HepG2 (cell line): ENCODE results near the gene GGA1. TPM values are rescaled to one million over a fixed set of nuclear protein-coding genes. Genes with fewer than 3 reads are reported as not detected.

Experiments
- DNMT1 ChIP-seq: sonication (generic); formaldehyde crosslinking; IDR thresholded peaks from 2 replicates; pipeline ENCODE4 v1.5.1; 2020; ENCODE audit warnings: mild to moderate bottlenecking, missing genetic modification reagents
- FOXM1 ChIP-seq: sonication (generic); formaldehyde crosslinking; IDR thresholded peaks from 2 replicates; pipeline ENCODE4 v1.5.0; 2020; ENCODE audit warnings: missing genetic modification reagents
- ISX ChIP-seq: sonication (generic); formaldehyde crosslinking; conservative IDR thresholded peaks from 2 replicates; pipeline ENCODE4 v1.5.0; 2020; ENCODE audit warnings: missing genetic modification reagents
- KDM6A ChIP-seq: IDR thresholded peaks from 2 replicates; pipeline ENCODE4 v1.6.1; 2016; ENCODE audit warnings: low read depth
- KLF15 ChIP-seq: sonication (generic); formaldehyde crosslinking; IDR thresholded peaks from 2 replicates; pipeline ENCODE4 v1.8.1; 2023; ENCODE audit warnings: borderline replicate concordance, mild to moderate bottlenecking, inconsistent platforms, missing genetic modification reagents, mixed read lengths
- MIER3 ChIP-seq: IDR thresholded peaks from 2 replicates; pipeline ENCODE4 v1.6.1; 2016; ENCODE audit warnings: missing compliant biosample characterization, borderline replicate concordance
- MZF1 ChIP-seq: sonication (generic); formaldehyde crosslinking; IDR thresholded peaks from 2 replicates; pipeline ENCODE4 v1.8.1; 2023; ENCODE audit warnings: mild to moderate bottlenecking, missing genetic modification reagents, borderline replicate concordance
- NFYC ChIP-seq: IDR thresholded peaks from 2 replicates; pipeline ENCODE4 v1.6.1; 2016; ENCODE audit warnings: missing genetic modification reagents, missing compliant biosample characterization
- NR2F1 ChIP-seq, 2 experiments: fragments of 450-650 bp in 1 of 2; formaldehyde crosslinking in 1 of 2; IDR thresholded peaks; 2 replicates each; pipeline versions ENCODE4 v1.5.0 to v1.6.1; 2016 to 2020; ENCODE audit warnings: mild to moderate bottlenecking in 1 of 2, missing compliant biosample characterization in 1 of 2, missing genetic modification reagents in 1 of 2, moderate library complexity in 1 of 2
- PCBP2 ChIP-seq: fragments of 200-400 bp; formaldehyde crosslinking; optimal IDR thresholded peaks from 2 replicates; pipeline ENCODE3; 2018; ENCODE audit warnings: low read length, low read depth; ENCODE audit not compliant: poor library complexity, severe bottlenecking
- PLRG1 ChIP-seq: fragments of 450-650 bp; conservative IDR thresholded peaks from 2 replicates; pipeline ENCODE4 v1.6.1; 2016
- PRPF4 ChIP-seq: fragments of 200-400 bp; formaldehyde crosslinking; IDR thresholded peaks from 2 replicates; pipeline ENCODE4 v1.6.1; 2016; ENCODE audit warnings: low read length, low read depth; ENCODE audit not compliant: poor library complexity, severe bottlenecking
- RBM39 ChIP-seq: fragments of 200-400 bp; formaldehyde crosslinking; IDR thresholded peaks from one replicate; pipeline ENCODE4 v1.6.1; 2018; ENCODE audit warnings: antibody characterized with exemption, mild to moderate bottlenecking, low read depth, low read length; ENCODE audit not compliant: poor library complexity, severe bottlenecking
- SP2 ChIP-seq: sonication (generic); formaldehyde crosslinking; IDR thresholded peaks from 2 replicates; pipeline ENCODE4 v1.5.1; 2020; ENCODE audit warnings: mild to moderate bottlenecking, missing genetic modification reagents
- SP4 ChIP-seq: sonication (generic); formaldehyde crosslinking; IDR thresholded peaks from 2 replicates; pipeline ENCODE4 v1.8.1; 2023; ENCODE audit warnings: mild to moderate bottlenecking, missing genetic modification reagents
- TCF7L2 ChIP-seq: IDR thresholded peaks from 2 replicates; pipeline ENCODE4 v1.6.1; 2011; ENCODE audit warnings: mild to moderate bottlenecking, low read depth, low read length, moderate library complexity
- THYN1 ChIP-seq: sonication (generic); formaldehyde crosslinking; IDR thresholded peaks from 2 replicates; pipeline ENCODE4 v1.8.1; 2023; ENCODE audit warnings: low read depth, mild to moderate bottlenecking, moderate library complexity, missing genetic modification reagents, borderline replicate concordance
- ZFP36 ChIP-seq: fragments of 150-350 bp; IDR thresholded peaks from 2 replicates; pipeline ENCODE4 v1.6.1; 2018; ENCODE audit warnings: borderline replicate concordance, low read length, low read depth; ENCODE audit not compliant: partially characterized antibody
- ZFY ChIP-seq: sonication (generic); formaldehyde crosslinking; IDR thresholded peaks from 2 replicates; pipeline ENCODE4 v1.4.0; 2020; ENCODE audit warnings: missing genetic modification reagents
- ZNF282 ChIP-seq: fragments of 450-650 bp; IDR thresholded peaks from 2 replicates; pipeline ENCODE4 v1.6.1; 2018; ENCODE audit not compliant: partially characterized antibody
- ZNF326 ChIP-seq: sonication (generic); formaldehyde crosslinking; IDR thresholded peaks from 2 replicates; pipeline ENCODE4 v1.4.0; 2020; ENCODE audit warnings: missing genetic modification reagents, borderline replicate concordance
- ZNF570 ChIP-seq: sonication (generic); formaldehyde crosslinking; IDR thresholded peaks from 2 replicates; pipeline ENCODE4 v1.4.0; 2020; ENCODE audit warnings: mild to moderate bottlenecking, missing genetic modification reagents, borderline replicate concordance
- ZNF577 ChIP-seq: sonication (generic); formaldehyde crosslinking; IDR thresholded peaks from 2 replicates; pipeline ENCODE4 v1.4.0; 2020; ENCODE audit warnings: mild to moderate bottlenecking, low read depth, missing genetic modification reagents, borderline replicate concordance
- ZNF670 ChIP-seq: sonication (generic); formaldehyde crosslinking; IDR thresholded peaks from 2 replicates; pipeline ENCODE4 v1.8.0; 2022; ENCODE audit warnings: mild to moderate bottlenecking, missing genetic modification reagents, borderline replicate concordance
- ZNF816 ChIP-seq: sonication (generic); formaldehyde crosslinking; IDR thresholded peaks from 2 replicates; pipeline ENCODE4 v1.8.0; 2022; ENCODE audit warnings: missing genetic modification reagents, mild to moderate bottlenecking, borderline replicate concordance
- polyA plus RNA-seq, 8 experiments: library from polyadenylated mRNA; depleted of rRNA in 3 of 8; stranded (reverse) in 7 of 8; unstranded in 1 of 8; fragments of >200 nt; fragmentation: Illumina TruSeq in 4 of 8; extraction: Trizol in 4 of 8; gene quantifications; 2 replicates each; pipeline versions ENCODE4 v1.2.1 to v1.2.3, GENCODE V29; 2011 to 2016; ENCODE audit warnings: low read depth in 4 of 8, missing spikeins in 1 of 8, mixed read lengths in 1 of 8; ENCODE audit not compliant: insufficient read depth in 1 of 8
- total RNA-seq, 5 experiments: library from RNA; depleted of rRNA; stranded (reverse); fragments of >200 nt; fragmentation: Illumina TruSeq; extraction: Trizol; gene quantifications; 2 replicates each; pipeline ENCODE4 v1.2.3, GENCODE V29; 2016; ENCODE audit warnings: low read depth in 1 of 5
- TF ChIP-seq, protein P1 (sequence below): sonication (generic); formaldehyde crosslinking; IDR thresholded peaks from 2 replicates; pipeline ENCODE4 v1.8.0; 2022; ENCODE audit warnings: missing genetic modification reagents, mild to moderate bottlenecking, moderate library complexity, borderline replicate concordance
- TF ChIP-seq, protein P2 (sequence below): sonication (generic); formaldehyde crosslinking; IDR thresholded peaks from 2 replicates; pipeline ENCODE4 v1.4.0; 2020; ENCODE audit warnings: mild to moderate bottlenecking, missing genetic modification reagents
- TF ChIP-seq, protein P3 (sequence below): sonication (generic); formaldehyde crosslinking; conservative IDR thresholded peaks from 2 replicates; pipeline ENCODE4 v1.4.0; 2020; ENCODE audit warnings: missing genetic modification reagents

GGA1 gene
- total and polyA plus RNA-seq, 2 of the 13 experiments (the other 11 are each of a cell fraction or from before 2014, with no cell fraction given) = 29.1 to 87.2 TPM

DNA sequence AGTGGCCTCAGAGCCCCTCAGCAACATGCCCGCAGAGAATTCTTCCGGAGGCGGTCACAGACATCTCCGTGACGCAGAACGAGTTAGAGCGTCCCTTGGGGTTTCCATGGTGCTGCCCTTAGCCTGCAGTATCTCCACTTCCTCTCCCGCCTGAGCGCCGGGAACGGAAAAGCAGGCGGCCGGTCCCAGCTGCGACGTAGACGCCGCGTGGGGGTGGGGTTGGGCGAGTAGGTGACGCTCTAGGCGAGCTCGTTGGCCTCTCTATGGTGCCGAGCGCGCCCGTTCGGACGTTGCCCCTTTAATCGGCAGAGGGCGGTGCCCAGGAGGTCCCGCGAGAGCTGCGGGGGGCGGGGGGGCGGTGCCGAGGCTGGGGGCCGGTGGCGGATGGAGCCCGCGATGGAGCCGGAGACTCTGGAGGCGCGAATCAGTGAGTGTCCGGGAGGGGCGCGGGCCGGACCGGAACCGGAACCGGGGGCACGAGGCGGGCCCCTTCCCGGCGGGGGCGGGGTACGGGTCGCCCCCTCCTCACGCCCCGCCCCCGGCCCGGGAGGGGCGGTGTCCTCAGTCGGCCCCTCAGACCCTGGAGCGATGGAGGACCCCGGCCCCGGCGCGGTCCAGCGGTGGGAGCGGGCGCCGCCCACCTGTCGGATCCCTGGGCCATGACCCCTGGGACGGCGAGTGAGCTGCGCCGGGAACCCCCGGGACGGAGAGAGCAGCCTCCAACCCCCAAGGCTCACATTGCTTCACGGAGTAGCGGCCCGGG lies at the start of gene GGA1 (continued):
- no peak for TF ChIP-seq KDM6A
- no peak for TF ChIP-seq DNMT1
- TF ChIP-seq, protein P1, sequence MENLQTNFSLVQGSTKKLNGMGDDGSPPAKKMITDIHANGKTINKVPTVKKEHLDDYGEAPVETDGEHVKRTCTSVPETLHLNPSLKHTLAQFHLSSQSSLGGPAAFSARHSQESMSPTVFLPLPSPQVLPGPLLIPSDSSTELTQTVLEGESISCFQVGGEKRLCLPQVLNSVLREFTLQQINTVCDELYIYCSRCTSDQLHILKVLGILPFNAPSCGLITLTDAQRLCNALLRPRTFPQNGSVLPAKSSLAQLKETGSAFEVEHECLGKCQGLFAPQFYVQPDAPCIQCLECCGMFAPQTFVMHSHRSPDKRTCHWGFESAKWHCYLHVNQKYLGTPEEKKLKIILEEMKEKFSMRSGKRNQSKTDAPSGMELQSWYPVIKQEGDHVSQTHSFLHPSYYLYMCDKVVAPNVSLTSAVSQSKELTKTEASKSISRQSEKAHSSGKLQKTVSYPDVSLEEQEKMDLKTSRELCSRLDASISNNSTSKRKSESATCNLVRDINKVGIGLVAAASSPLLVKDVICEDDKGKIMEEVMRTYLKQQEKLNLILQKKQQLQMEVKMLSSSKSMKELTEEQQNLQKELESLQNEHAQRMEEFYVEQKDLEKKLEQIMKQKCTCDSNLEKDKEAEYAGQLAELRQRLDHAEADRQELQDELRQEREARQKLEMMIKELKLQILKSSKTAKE (CRISPR knock-in tag) = no peak
- TF ChIP-seq ZFY (CRISPR knock-in tag) = peak; percentile 59
- TF ChIP-seq FOXM1 (CRISPR knock-in tag) = no peak
- TF ChIP-seq ZNF577 (CRISPR knock-in tag) = no peak
- TF ChIP-seq, protein P2, sequence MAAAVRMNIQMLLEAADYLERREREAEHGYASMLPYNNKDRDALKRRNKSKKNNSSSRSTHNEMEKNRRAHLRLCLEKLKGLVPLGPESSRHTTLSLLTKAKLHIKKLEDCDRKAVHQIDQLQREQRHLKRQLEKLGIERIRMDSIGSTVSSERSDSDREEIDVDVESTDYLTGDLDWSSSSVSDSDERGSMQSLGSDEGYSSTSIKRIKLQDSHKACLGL (CRISPR knock-in tag) = no peak; the same call in 1 of the 2 replicates
- TF ChIP-seq SP2 (CRISPR knock-in tag) = peak; percentile 66
- TF ChIP-seq NR2F1 (CRISPR knock-in tag; IDR thresholded peaks at IDR 0.05) = peak in 1 of 2 experiments; percentile 45; a peak in 2 of 4 replicates
- peak; percentile 60; the same call in 1 of the 2 replicates for TF ChIP-seq SP4 (CRISPR knock-in tag)
- no peak for TF ChIP-seq ZNF570
- no peak for TF ChIP-seq PRPF4
- no peak for TF ChIP-seq ZNF282
- no peak for TF ChIP-seq ISX
- TF ChIP-seq, protein P3, sequence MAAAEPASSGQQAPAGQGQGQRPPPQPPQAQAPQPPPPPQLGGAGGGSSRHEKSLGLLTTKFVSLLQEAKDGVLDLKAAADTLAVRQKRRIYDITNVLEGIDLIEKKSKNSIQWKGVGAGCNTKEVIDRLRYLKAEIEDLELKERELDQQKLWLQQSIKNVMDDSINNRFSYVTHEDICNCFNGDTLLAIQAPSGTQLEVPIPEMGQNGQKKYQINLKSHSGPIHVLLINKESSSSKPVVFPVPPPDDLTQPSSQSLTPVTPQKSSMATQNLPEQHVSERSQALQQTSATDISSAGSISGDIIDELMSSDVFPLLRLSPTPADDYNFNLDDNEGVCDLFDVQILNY (CRISPR knock-in tag) = peak; percentile 39; the same call in 1 of the 2 replicates
- no peak for TF ChIP-seq ZNF670 (CRISPR knock-in tag)
- TF ChIP-seq ZFP36 = no peak
- TF ChIP-seq THYN1 (CRISPR knock-in tag) = no peak
- no peak for TF ChIP-seq ZNF326 (CRISPR knock-in tag)
- TF ChIP-seq MZF1 (CRISPR knock-in tag) = 0 out of 2 replicates have a peak, but pooled peaks have one; percentile 73
- TF ChIP-seq RBM39 = no peak
- TF ChIP-seq PCBP2 = no peak
- 0 out of 2 replicates have a peak, but pooled peaks have one; percentile 33 for TF ChIP-seq ZNF816 (CRISPR knock-in tag)
- no peak; the same call in 1 of the 2 replicates for TF ChIP-seq KLF15
- TF ChIP-seq MIER3 = peak; percentile 84; the same call in 1 of the 2 replicates
- no peak; the same call in none of the 2 replicates for TF ChIP-seq NFYC
- TF ChIP-seq PLRG1 = no peak
- no peak for TF ChIP-seq TCF7L2
